Endothelial cell of umbilical vein (primary cell): ENCODE measurements around the gene ANAPC16. TPM values are rescaled to one million over a fixed set of nuclear protein-coding genes. Genes with fewer than 3 reads are reported as not detected.

ENCODE experiments used
- BruUV-seq: library from RNA; stranded (reverse); fragments of 400-500 nt; replicated peaks from 2 replicates; lab custom pipeline; 2021; lab: Mats Ljungman, UMichigan
- CTCF ChIA-PET: fragments of 300-600, 350-600 bp; sonication (Branson Sonifier 250); formaldehyde crosslinking; loops from one replicate; lab custom pipeline; 2021; ENCODE audit warnings: antibody characterized with exemption, inconsistent platforms; lab: Charles Lee
- POLR2A ChIA-PET: fragments of 300-600, 350-600 bp; sonication (Branson Sonifier 250); formaldehyde crosslinking; loops from one replicate; lab custom pipeline; 2021; ENCODE audit warnings: antibody characterized with exemption, inconsistent platforms; lab: Charles Lee
- DNase-seq: peaks from one replicate; pipeline ENCODE4 v3.0.0-alpha.2; 2011; ENCODE audit warnings: low read depth, low spot score
- FAIRE-seq: peaks from 2 replicates; lab custom pipeline; 2011; peaks lifted over from hg19 to GRCh38; lab: Jason Lieb, UNC
- H2AFZ ChIP-seq: 2 replicates; pipeline ENCODE4 v1.6.0; 2012; ENCODE audit warnings: low read depth, low read length, control low read depth, inconsistent platforms
- H3K27ac ChIP-seq: 2 replicates; pipeline ENCODE4 v1.5.1; 2011; ENCODE audit warnings: low read depth, mild to moderate bottlenecking, control low read depth, low read length, moderate library complexity; ENCODE audit not compliant: insufficient read depth
- H3K27me3 ChIP-seq, 2 experiments: 2 replicates each; pipeline versions ENCODE4 v1.6.0 to v1.6.1; 2011; ENCODE audit warnings: low read length in 2 of 2, mixed read lengths in 1 of 2; ENCODE audit not compliant: control insufficient read depth in 2 of 2, insufficient read depth in 2 of 2
- H3K36me3 ChIP-seq, 2 experiments: 2 replicates in 1 of 2; 3 replicates in 1 of 2; pipeline ENCODE4 v1.5.1; 2011; ENCODE audit warnings: low read length in 2 of 2, mild to moderate bottlenecking in 1 of 2, moderate library complexity in 1 of 2; ENCODE audit not compliant: control insufficient read depth in 2 of 2, insufficient read depth in 2 of 2; ENCODE audit errors: extremely low read depth in 1 of 2
- H3K4me1 ChIP-seq: 3 replicates; pipeline ENCODE4 v1.5.1; 2011; ENCODE audit warnings: mild to moderate bottlenecking, low read length; ENCODE audit not compliant: control insufficient read depth, insufficient read depth; ENCODE audit errors: extremely low read depth
- H3K4me2 ChIP-seq: 2 replicates; pipeline ENCODE4 v1.6.1; 2011; ENCODE audit warnings: low read length, control low read depth, mixed read lengths; ENCODE audit not compliant: insufficient read depth
- H3K4me3 ChIP-seq, 3 experiments: fragments of 200-600 bp in 1 of 3; sonication (generic), shearing (Covaris generic) in 1 of 3; replicated peaks in 1 of 3; 2 replicates each; pipeline ENCODE4 v1.5.1; 2011 to 2016; ENCODE audit warnings: control low read depth in 3 of 3, low read length in 3 of 3, mild to moderate bottlenecking in 2 of 3, inconsistent platforms in 1 of 3, low read depth in 1 of 3, moderate library complexity in 1 of 3; ENCODE audit not compliant: insufficient read depth in 1 of 3
- H3K79me2 ChIP-seq: 2 replicates; pipeline ENCODE4 v1.6.0; 2012; ENCODE audit warnings: low read length, inconsistent platforms; ENCODE audit not compliant: control insufficient read depth, insufficient read depth
- H3K9ac ChIP-seq: replicated peaks from 2 replicates; pipeline ENCODE3; 2011; ENCODE audit warnings: low read length, control low read depth; ENCODE audit not compliant: insufficient read depth; ENCODE audit errors: extremely low read depth
- H3K9me1 ChIP-seq: replicated peaks from 3 replicates; pipeline ENCODE4 v1.6.0; 2011; ENCODE audit warnings: mild to moderate bottlenecking, low read length; ENCODE audit not compliant: control insufficient read depth, insufficient read depth; ENCODE audit errors: extremely low read depth
- H3K9me3 ChIP-seq: replicated peaks from 2 replicates; pipeline ENCODE4 v1.5.1; 2012; ENCODE audit warnings: low read length, inconsistent platforms; ENCODE audit not compliant: control insufficient read depth, insufficient read depth
- H4K20me1 ChIP-seq: replicated peaks from 2 replicates; pipeline ENCODE3; 2011; ENCODE audit warnings: mild to moderate bottlenecking, low read length; ENCODE audit not compliant: control insufficient read depth, insufficient read depth; ENCODE audit errors: extremely low read depth
- EZH2 ChIP-seq: IDR thresholded peaks from 2 replicates; pipeline ENCODE4 v1.6.1; 2012; ENCODE audit warnings: borderline replicate concordance, low read depth, mild to moderate bottlenecking, moderate library complexity, low read length, inconsistent platforms; ENCODE audit not compliant: severe bottlenecking
- FOS ChIP-seq: IDR thresholded peaks from 2 replicates; pipeline ENCODE4 v1.6.1; 2011; ENCODE audit warnings: mild to moderate bottlenecking, low read length, moderate library complexity, borderline replicate concordance; ENCODE audit not compliant: insufficient read depth
- GATA2 ChIP-seq: IDR thresholded peaks from 2 replicates; pipeline ENCODE4 v1.7.0; 2011; ENCODE audit warnings: low read depth, mild to moderate bottlenecking, moderate library complexity, mixed read lengths, low read length; ENCODE audit not compliant: insufficient read length, insufficient read depth
- JUN ChIP-seq: IDR thresholded peaks from 2 replicates; pipeline ENCODE4 v1.6.1; 2011; ENCODE audit warnings: borderline replicate concordance, low read depth; ENCODE audit not compliant: insufficient read length, insufficient read depth
- MYC ChIP-seq: IDR thresholded peaks from one replicate; pipeline ENCODE4 v1.6.1; 2011; ENCODE audit warnings: mild to moderate bottlenecking, low read depth, low read length
- POLR2A ChIP-seq: IDR thresholded peaks from 2 replicates; pipeline ENCODE4 v1.6.1; 2012; ENCODE audit warnings: low read depth, mild to moderate bottlenecking, control low read depth, low read length
- POLR2AphosphoS5 ChIP-seq: IDR thresholded peaks from 2 replicates; pipeline ENCODE4 v1.6.1; 2012; ENCODE audit warnings: low read depth, mild to moderate bottlenecking, control low read depth, low read length, moderate library complexity; ENCODE audit not compliant: insufficient read depth
- dilution Hi-C: fragments of 300-500 bp; cut with MboI; formaldehyde crosslinking; loops from one replicate; pipeline ENCODE4 v1.15.0; 2019; ENCODE audit warnings: low sequenced_read_pairs; ENCODE audit not compliant: extremely low pct_ligation_motif_present
- intact Hi-C: fragments of 100-400 bp; cut with micrococcal nuclease; formaldehyde crosslinking; loops from one replicate; pipeline ENCODE4 v1.10.0; 2022
- polyA plus RNA-seq, 4 experiments: library from polyadenylated mRNA; depleted of rRNA in 3 of 4; stranded (reverse) in 3 of 4; unstranded in 1 of 4; fragments of >200 nt; gene quantifications; 2 replicates each; pipeline versions ENCODE4 v1.2.1 to v1.2.3, GENCODE V29; 2011 to 2012; ENCODE audit warnings: missing spikeins in 1 of 4
- total RNA-seq: library from RNA; stranded (reverse); gene quantifications from 2 replicates; pipeline ENCODE4 v1.2.3, GENCODE V29; 2021
- TF ChIP-seq, protein P1 (sequence below): IDR thresholded peaks from 2 replicates; pipeline ENCODE4 v1.6.1; 2011; ENCODE audit not compliant: insufficient read depth, insufficient read length
- TF ChIP-seq, protein P2 (sequence below), 2 donors: IDR thresholded peaks; 1 replicate in 1 of 2; 2 replicates in 1 of 2; pipeline ENCODE4 v1.5.1; 2011; ENCODE audit warnings: low read length in 2 of 2, mild to moderate bottlenecking in 2 of 2, moderate library complexity in 2 of 2, control low read depth in 1 of 2, inconsistent platforms in 1 of 2, low read depth in 1 of 2; ENCODE audit not compliant: insufficient read depth in 1 of 2; ENCODE audit errors: extremely low read depth in 1 of 2

Gene ANAPC16
- total and polyA plus RNA-seq, 2 donors (not counting 3 experiments of a cell fraction or from before 2014, with no cell fraction given) = 38.1 to 44.4 TPM

DNA sequence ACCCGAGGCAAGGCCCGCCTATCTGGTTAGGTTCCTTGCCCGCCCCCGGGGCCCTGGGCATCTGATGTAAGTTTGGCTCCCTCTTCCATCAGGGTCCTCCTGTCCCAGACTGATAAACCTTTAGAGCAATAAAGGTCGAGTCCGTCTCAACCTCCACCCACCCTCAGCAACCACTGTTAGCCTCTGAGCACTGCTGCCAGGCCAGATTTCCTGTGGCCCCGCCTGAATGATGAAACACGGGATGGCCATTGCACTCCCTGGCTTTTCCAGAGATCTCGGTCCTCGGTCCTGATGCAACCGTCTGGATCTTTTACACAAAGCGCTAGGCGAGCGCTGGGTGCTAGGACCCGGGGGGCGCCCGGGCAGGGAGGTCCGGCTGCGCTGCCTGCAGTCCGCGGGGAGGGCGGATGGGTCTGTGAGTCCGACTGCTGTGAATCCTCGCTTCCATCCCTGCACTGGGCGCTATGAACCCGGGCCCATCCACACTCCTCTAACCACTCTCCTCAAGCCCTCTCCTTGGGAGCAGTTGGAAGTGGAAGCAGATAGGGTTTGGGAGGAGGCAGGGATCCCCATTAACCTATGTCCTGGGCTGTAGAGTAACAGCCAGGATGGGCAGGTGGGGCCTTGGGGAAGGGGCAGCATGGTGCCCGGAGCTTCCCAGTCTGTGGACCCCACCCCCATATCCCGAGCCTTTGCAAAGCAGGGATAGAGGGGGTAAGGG, 57.0 kb downstream of the ANAPC16 start:
- Histone ChIP-seq H3K9ac (peak overlapping the region; percentile 66), H3K36me3 (peaks cover 0 to 7% of the 10 kb centered on the region in 2 experiments), H3K9me1 (no peaks in the 10 kb centered on the region), H3K9me3 (no peaks in the 10 kb centered on the region), H3K79me2 (peaks cover 16% of the 10 kb centered on the region), H3K4me3 (peak overlapping the region; percentile 15 to 46 (median 39)), H3K27me3 (no peaks in the 10 kb centered on the region), H2AFZ (peak overlapping the region; percentile 79), H4K20me1 (no peaks in the 10 kb centered on the region), H3K4me2 (peak overlapping the region; percentile 80), H3K27ac (peak overlapping the region; percentile 57), H3K4me1 (peaks cover 23% of the 10 kb centered on the region)
- CTCF ChIA-PET = interaction anchor here (0.7 to 9.4 kb wide), 13 partner anchors 12 to 377 kb away, joined by 3 to 214 read pairs (median 5); no protein-coding TSS in a partner anchor
- intact Hi-C loops = loop anchor here (1.0 kb wide), 7 partner anchors 13 to 62 kb away; no protein-coding TSS in a partner anchor
- FAIRE-seq (peak; percentile 87), DNase-seq (peak; percentile 85)
- no TSS peak for BruUV-seq
- TF ChIP-seq GATA2 = no peak
- TF ChIP-seq POLR2AphosphoS5 = no peak
- TF ChIP-seq, protein P1, sequence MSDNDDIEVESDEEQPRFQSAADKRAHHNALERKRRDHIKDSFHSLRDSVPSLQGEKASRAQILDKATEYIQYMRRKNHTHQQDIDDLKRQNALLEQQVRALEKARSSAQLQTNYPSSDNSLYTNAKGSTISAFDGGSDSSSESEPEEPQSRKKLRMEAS = no peak
- TF ChIP-seq, protein P2, sequence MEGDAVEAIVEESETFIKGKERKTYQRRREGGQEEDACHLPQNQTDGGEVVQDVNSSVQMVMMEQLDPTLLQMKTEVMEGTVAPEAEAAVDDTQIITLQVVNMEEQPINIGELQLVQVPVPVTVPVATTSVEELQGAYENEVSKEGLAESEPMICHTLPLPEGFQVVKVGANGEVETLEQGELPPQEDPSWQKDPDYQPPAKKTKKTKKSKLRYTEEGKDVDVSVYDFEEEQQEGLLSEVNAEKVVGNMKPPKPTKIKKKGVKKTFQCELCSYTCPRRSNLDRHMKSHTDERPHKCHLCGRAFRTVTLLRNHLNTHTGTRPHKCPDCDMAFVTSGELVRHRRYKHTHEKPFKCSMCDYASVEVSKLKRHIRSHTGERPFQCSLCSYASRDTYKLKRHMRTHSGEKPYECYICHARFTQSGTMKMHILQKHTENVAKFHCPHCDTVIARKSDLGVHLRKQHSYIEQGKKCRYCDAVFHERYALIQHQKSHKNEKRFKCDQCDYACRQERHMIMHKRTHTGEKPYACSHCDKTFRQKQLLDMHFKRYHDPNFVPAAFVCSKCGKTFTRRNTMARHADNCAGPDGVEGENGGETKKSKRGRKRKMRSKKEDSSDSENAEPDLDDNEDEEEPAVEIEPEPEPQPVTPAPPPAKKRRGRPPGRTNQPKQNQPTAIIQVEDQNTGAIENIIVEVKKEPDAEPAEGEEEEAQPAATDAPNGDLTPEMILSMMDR (IDR thresholded peaks at IDR 0.05; ENCODE audit: extremely low read depth in 1 of 2, insufficient read depth in 1 of 2, low read depth in 1 of 2, low read length in 2 of 2) = no peak
- TF ChIP-seq MYC = no peak
- no peak for TF ChIP-seq FOS
- TF ChIP-seq JUN = no peak
- no peak for TF ChIP-seq EZH2
- no peak for TF ChIP-seq POLR2A
- POLR2A ChIA-PET = interaction anchor here (0.6 to 6.1 kb wide), 30 partner anchors 8 to 236 kb away, joined by 3 to 59 read pairs (median 5); partner anchors contain the start of genes ANAPC16 and ASCC1
- dilution Hi-C loops = no loop called here
